SJSA1 (cell line): Measurements from ENCODE around the gene ADIRF. TPM values are rescaled to one million over a fixed set of nuclear protein-coding genes. Genes with fewer than 3 reads are reported as not detected.
A peak's percentile ranks its signal among the peaks of the same experiment; 100 is the strongest.
"Not testable (repeated sequence)": the region's sequence is repeated elsewhere in the genome, so short reads cannot be mapped to it uniquely, and the experiment has no call there.

Experiments
- DNase-seq, 2 experiments: peaks; one replicate each; pipeline ENCODE4 v3.0.0-alpha.2; 2015 to 2020; ENCODE audit warnings: low spot score in 2 of 2, low read depth in 1 of 2
- H3K27ac ChIP-seq: fragments of 250-450 bp; sonication (Bioruptor Pico); 2 replicates; pipeline ENCODE4 v1.5.1; 2020; ENCODE audit warnings: mild to moderate bottlenecking, moderate library complexity
- H3K27me3 ChIP-seq: fragments of 250-450 bp; sonication (Bioruptor Pico); replicated peaks from 2 replicates; pipeline ENCODE4 v1.5.1; 2020; ENCODE audit warnings: mild to moderate bottlenecking, moderate library complexity
- H3K36me3 ChIP-seq: fragments of 250-450 bp; sonication (Bioruptor Pico); 2 replicates; pipeline ENCODE4 v1.5.1; 2020; ENCODE audit warnings: mild to moderate bottlenecking
- H3K4me1 ChIP-seq: fragments of 250-450 bp; sonication (Bioruptor Pico); replicated peaks from 2 replicates; pipeline ENCODE4 v1.6.1; 2021; ENCODE audit warnings: mild to moderate bottlenecking
- H3K4me3 ChIP-seq: fragments of 250-450 bp; sonication (Bioruptor Pico); 2 replicates; pipeline ENCODE4 v1.5.1; 2020; ENCODE audit warnings: mild to moderate bottlenecking
- H3K9me3 ChIP-seq: fragments of 250-450 bp; sonication (Bioruptor Pico); replicated peaks from 2 replicates; pipeline ENCODE4 v1.5.1; 2020; ENCODE audit warnings: mild to moderate bottlenecking
- total RNA-seq: library from RNA; depleted of rRNA; stranded (reverse); fragments of >200 nt; shearing (Covaris generic); gene quantifications from 2 replicates; pipeline ENCODE4 v1.2.3, GENCODE V29; 2014

ADIRF gene
- total RNA-seq, 1 experiment from 2014 or later: not detected

GRCh38 chr10:86970982-86971231 lies 2.6 kb downstream of the ADIRF start:
- no peak for DNase-seq
- no peaks in the 10 kb centered on the region for H3K36me3 ChIP-seq

GRCh38 chr10:86971232-86971991 lies 3.1 kb downstream of the ADIRF start:
- peak; percentile 95 to 97 for DNase-seq
- peak overlapping the region; percentile 56 for H3K4me3 ChIP-seq
- no peaks in the 10 kb centered on the region for H3K27me3 ChIP-seq
- no peaks in the 10 kb centered on the region for H3K9me3 ChIP-seq
- H3K36me3 ChIP-seq: no peaks in the 10 kb centered on the region
- H3K27ac ChIP-seq: peak overlapping the region; percentile 99
- peaks cover 39% of the 10 kb centered on the region for H3K4me1 ChIP-seq

More at GRCh38 chr10:86970982-86971231, 2.6 kb downstream of the ADIRF start:
- Histone ChIP-seq H3K4me1 (peaks cover 41% of the 10 kb centered on the region), H3K27me3 (no peaks in the 10 kb centered on the region), H3K4me3 (peak overlapping the region; percentile 56), H3K9me3 (no peaks in the 10 kb centered on the region), H3K27ac (peak overlapping the region; percentile 99)

GRCh38 chr10:86972613-86973380 lies 4.5 kb downstream of the ADIRF start:
- no peaks in the 10 kb centered on the region for H3K36me3 ChIP-seq
- H3K4me3 ChIP-seq: no peak overlapping the region
- peaks cover 34% of the 10 kb centered on the region for H3K4me1 ChIP-seq
- no peak overlapping the region for H3K27ac ChIP-seq
- no peak for DNase-seq
- no peaks in the 10 kb centered on the region for H3K27me3 ChIP-seq
- no peaks in the 10 kb centered on the region for H3K9me3 ChIP-seq

GRCh38 chr10:86974484-86974883 lies 6.2 kb downstream of the ADIRF start:
- Histone ChIP-seq H3K4me3 (no peak overlapping the region), H3K27ac (no peak overlapping the region), H3K36me3 (no peaks in the 10 kb centered on the region), H3K9me3 (no peaks in the 10 kb centered on the region), H3K27me3 (no peaks in the 10 kb centered on the region), H3K4me1 (peaks cover 29% of the 10 kb centered on the region)
- DNase-seq: no peak

GRCh38 chr10:86976362-86977056 lies 8.2 kb downstream of the ADIRF start:
- Histone ChIP-seq H3K27me3 (no peaks in the 10 kb centered on the region), H3K9me3 (no peaks in the 10 kb centered on the region), H3K4me1 (peaks cover 8% of the 10 kb centered on the region), H3K36me3 (no peaks in the 10 kb centered on the region), H3K27ac (no peak overlapping the region), H3K4me3 (no peak overlapping the region)
- DNase-seq: no peak

- not testable (repeated sequence) for H3K9me3 ChIP-seq, H3K27ac ChIP-seq, H3K36me3 ChIP-seq, H3K4me3 ChIP-seq, H3K4me1 ChIP-seq, H3K27me3 ChIP-seq, DNase-seq
These were observed 10.2 kb downstream of the ADIRF start for GRCh38 chr10:86978457-86978856.

GRCh38 chr10:86979296-86979818 lies 11.1 kb downstream of the ADIRF start:
- H3K9me3 ChIP-seq: no peaks in the 10 kb centered on the region
- H3K27me3 ChIP-seq: no peaks in the 10 kb centered on the region
- no peaks in the 10 kb centered on the region for H3K4me1 ChIP-seq
- H3K27ac ChIP-seq: no peak overlapping the region
- no peak for DNase-seq
- H3K36me3 ChIP-seq: no peaks in the 10 kb centered on the region
- no peak overlapping the region for H3K4me3 ChIP-seq

GRCh38 chr10:86979977-86980448 lies 11.7 kb downstream of the ADIRF start:
- Histone ChIP-seq H3K27ac (no peak overlapping the region), H3K36me3 (no peaks in the 10 kb centered on the region), H3K4me1 (no peaks in the 10 kb centered on the region), H3K4me3 (no peak overlapping the region), H3K9me3 (no peaks in the 10 kb centered on the region), H3K27me3 (no peaks in the 10 kb centered on the region)
- no peak for DNase-seq

GRCh38 chr10:86981020-86981419 lies 12.7 kb downstream of the ADIRF start:
- not testable (repeated sequence) for H3K27me3 ChIP-seq, DNase-seq, H3K4me3 ChIP-seq, H3K9me3 ChIP-seq, H3K36me3 ChIP-seq, H3K4me1 ChIP-seq, H3K27ac ChIP-seq

- no peak for DNase-seq
- Histone ChIP-seq H3K9me3 (no peaks in the 10 kb centered on the region), H3K27me3 (no peaks in the 10 kb centered on the region)
These were observed 13.4 kb downstream of the ADIRF start for GRCh38 chr10:86981716-86982115.

GRCh38 chr10:86984498-86984897 lies 16.2 kb downstream of the ADIRF start:
- H3K9me3 ChIP-seq, H3K27ac ChIP-seq, H3K36me3 ChIP-seq, H3K4me1 ChIP-seq, H3K4me3 ChIP-seq, H3K27me3 ChIP-seq, DNase-seq: not testable (repeated sequence)

More at GRCh38 chr10:86981716-86982115, 13.4 kb downstream of the ADIRF start:
- Histone ChIP-seq H3K4me3 (no peak overlapping the region), H3K27ac (no peak overlapping the region), H3K36me3 (no peaks in the 10 kb centered on the region), H3K4me1 (no peaks in the 10 kb centered on the region)

- DNase-seq: no peak
- Histone ChIP-seq H3K4me1 (no peaks in the 10 kb centered on the region), H3K27me3 (no peaks in the 10 kb centered on the region), H3K36me3 (no peaks in the 10 kb centered on the region), H3K9me3 (no peaks in the 10 kb centered on the region), H3K4me3 (no peak overlapping the region), H3K27ac (no peak overlapping the region)
These were observed 20.2 kb downstream of the ADIRF start for GRCh38 chr10:86988520-86988919.

GRCh38 chr10:86991362-86991761 lies 23.1 kb downstream of the ADIRF start:
- not testable (repeated sequence) for DNase-seq, H3K4me3 ChIP-seq, H3K36me3 ChIP-seq, H3K27me3 ChIP-seq, H3K27ac ChIP-seq, H3K4me1 ChIP-seq, H3K9me3 ChIP-seq

GRCh38 chr10:86992456-86992855 lies 24.2 kb downstream of the ADIRF start:
- no peaks in the 10 kb centered on the region for H3K27me3 ChIP-seq
- no peaks in the 10 kb centered on the region for H3K36me3 ChIP-seq
- H3K4me3 ChIP-seq: no peak overlapping the region
- no peak overlapping the region for H3K27ac ChIP-seq
- H3K4me1 ChIP-seq: no peaks in the 10 kb centered on the region
- no peaks in the 10 kb centered on the region for H3K9me3 ChIP-seq
- no peak for DNase-seq
